ENCODE measurements around the gene SETD4.

- TF ChIP-seq CTCF (conservative IDR thresholded peaks at IDR 0.05 in 1 of 2, IDR thresholded peaks at IDR 0.05 in 1 of 2; ENCODE audit: low read depth in 1 of 2, low read length in 2 of 2) = no peak
- no peak for TF ChIP-seq EZH2 (IDR thresholded peaks at IDR 0.05; ENCODE audit: low read length, missing control alignments)
Observed at GRCh38 chr21:36068748-36069398, 8.5 kb upstream of the SETD4 start.
